MM.1S (cell line): ENCODE data around the gene FYN.

Experiments
- EZH2 ChIP-seq: fragments of 300-600 bp; sonication (generic); optimal IDR thresholded peaks from 2 replicates; pipeline ENCODE3; 2017; ENCODE audit warnings: low read depth, mild to moderate bottlenecking, antibody characterized with exemption, low read length, mixed read lengths
- TF ChIP-seq, protein P1 (sequence below): fragments of 300-600 bp; sonication (generic); IDR thresholded peaks from 2 replicates; pipeline ENCODE4 v1.5.1; 2016; ENCODE audit warnings: antibody characterized with exemption, low read length, mixed read lengths

DNA sequence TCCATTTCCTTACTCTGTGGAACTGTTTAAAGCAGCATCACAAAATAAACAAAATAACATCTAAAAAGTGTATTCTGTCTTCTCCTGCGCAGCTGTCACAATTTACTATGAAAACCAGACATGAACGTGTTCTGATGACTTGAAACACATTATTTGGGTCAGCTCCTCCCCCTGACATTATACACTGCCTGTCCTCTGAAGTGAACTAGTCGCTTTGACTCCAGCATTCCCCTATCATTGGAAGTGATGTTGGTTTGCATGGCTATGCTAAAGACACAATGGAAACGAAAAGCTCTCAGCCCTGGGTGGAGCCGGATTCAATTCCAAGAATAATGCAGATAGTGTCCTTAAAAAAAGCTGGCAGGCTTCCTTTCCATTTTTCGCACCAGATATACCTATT lies 125.9 kb downstream of the FYN start:
- TF ChIP-seq, protein P1, sequence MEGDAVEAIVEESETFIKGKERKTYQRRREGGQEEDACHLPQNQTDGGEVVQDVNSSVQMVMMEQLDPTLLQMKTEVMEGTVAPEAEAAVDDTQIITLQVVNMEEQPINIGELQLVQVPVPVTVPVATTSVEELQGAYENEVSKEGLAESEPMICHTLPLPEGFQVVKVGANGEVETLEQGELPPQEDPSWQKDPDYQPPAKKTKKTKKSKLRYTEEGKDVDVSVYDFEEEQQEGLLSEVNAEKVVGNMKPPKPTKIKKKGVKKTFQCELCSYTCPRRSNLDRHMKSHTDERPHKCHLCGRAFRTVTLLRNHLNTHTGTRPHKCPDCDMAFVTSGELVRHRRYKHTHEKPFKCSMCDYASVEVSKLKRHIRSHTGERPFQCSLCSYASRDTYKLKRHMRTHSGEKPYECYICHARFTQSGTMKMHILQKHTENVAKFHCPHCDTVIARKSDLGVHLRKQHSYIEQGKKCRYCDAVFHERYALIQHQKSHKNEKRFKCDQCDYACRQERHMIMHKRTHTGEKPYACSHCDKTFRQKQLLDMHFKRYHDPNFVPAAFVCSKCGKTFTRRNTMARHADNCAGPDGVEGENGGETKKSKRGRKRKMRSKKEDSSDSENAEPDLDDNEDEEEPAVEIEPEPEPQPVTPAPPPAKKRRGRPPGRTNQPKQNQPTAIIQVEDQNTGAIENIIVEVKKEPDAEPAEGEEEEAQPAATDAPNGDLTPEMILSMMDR = no peak
- no peak for TF ChIP-seq EZH2
